ENCODE data around the gene RSPO3. TPM values are rescaled to one million over a fixed set of nuclear protein-coding genes. Genes with fewer than 3 reads are reported as not detected.

The RSPO3 gene
- total RNA-seq = 23.5 TPM

GRCh38 chr6:127118298-127119101, at the start of gene RSPO3:
RSPO3 (plus strand) TSS chr6:127118671; CDS start chr6:127119193, 522 bp downstream.

Other genes with a start within 250 kb of the RSPO3 start
- 115 TPM for gene RNF146, start 148.2 kb downstream of the RSPO3 start, total RNA-seq
- gene ECHDC1, start 224.9 kb downstream of the RSPO3 start, total RNA-seq = 73.2 TPM